Fibroblast of lung (primary cell): Measurements from ENCODE around the gene RGS7.

Experiments
- CTCF ChIP-seq, 2 donors: IDR thresholded peaks in 1 of 2; conservative IDR thresholded peaks in 1 of 2; 1 replicate in 1 of 2; 2 replicates in 1 of 2; pipeline ENCODE4 v1.5.1; 2011 to 2012; ENCODE audit warnings: low read length in 2 of 2, control low read depth in 1 of 2, inconsistent platforms in 1 of 2, low read depth in 1 of 2, mild to moderate bottlenecking in 1 of 2
- EZH2 ChIP-seq: IDR thresholded peaks from 2 replicates; pipeline ENCODE4 v1.5.1; 2012; ENCODE audit warnings: low read length, control low read depth, mild to moderate bottlenecking; ENCODE audit errors: missing control alignments

- no peak for TF ChIP-seq CTCF (conservative IDR thresholded peaks at IDR 0.05 in 1 of 2, IDR thresholded peaks at IDR 0.05 in 1 of 2; ENCODE audit: low read depth in 1 of 2, low read length in 2 of 2)
- no peak for TF ChIP-seq EZH2
Observed at GRCh38 chr1:240935920-240936319, 421.1 kb downstream of the RGS7 start.
